H1 (cell line): ENCODE data around the gene ABCB10. TPM values are rescaled to one million over a fixed set of nuclear protein-coding genes. Genes with fewer than 3 reads are reported as not detected.

Source experiments
- SIN3A ChIP-seq, 2 experiments: IDR thresholded peaks in 1 of 2; conservative IDR thresholded peaks in 1 of 2; 2 replicates each; pipeline ENCODE4 v1.6.1; 2011 to 2012; ENCODE audit warnings: low read length in 2 of 2, improper control_type of control experiment in 1 of 2, low read depth in 1 of 2, mild to moderate bottlenecking in 1 of 2
- SP1 ChIP-seq: IDR thresholded peaks from 2 replicates; pipeline ENCODE4 v1.6.1; 2011; ENCODE audit warnings: low read depth, low read length
- SRF ChIP-seq: IDR thresholded peaks from 2 replicates; pipeline ENCODE4 v1.6.1; 2011; ENCODE audit warnings: mild to moderate bottlenecking, low read depth, low read length, moderate library complexity
- polyA plus RNA-seq, 7 experiments: library from polyadenylated mRNA; depleted of rRNA in 3 of 7; stranded (reverse) in 5 of 7; unstranded in 2 of 7; fragments of >200 nt in 5 of 7; fragments of 200-250 nt in 2 of 7; gene quantifications; 1 replicate in 5 of 7; 2 replicates in 1 of 7; 4 replicates in 1 of 7; pipeline versions ENCODE4 v1.2.1 to v1.2.3, GENCODE V29; 2011 to 2013; ENCODE audit warnings: missing spikeins in 2 of 7, mixed read lengths in 2 of 7
- total RNA-seq: library from RNA; stranded (reverse); fragmentation: NEBNext Ultra II Directional; extraction: Animal tissue kit (Norgen Biotek cat#: 25700); gene quantifications from 2 replicates; pipeline ENCODE4 v1.2.1, GENCODE V29; 2021

ABCB10 gene
- total and polyA plus RNA-seq, 2 of the 8 experiments (the other 6 are each of a cell fraction or from before 2014, with no cell fraction given): 3.6 to 11.9 TPM

GRCh38 chr1:229506633-229507032 is 51.9 kb downstream of the ABCB10 start (continued):
- no peak for TF ChIP-seq SIN3A (conservative IDR thresholded peaks at IDR 0.05 in 1 of 2, IDR thresholded peaks at IDR 0.05 in 1 of 2; ENCODE audit: low read depth in 1 of 2, low read length in 2 of 2)
- TF ChIP-seq SRF: no peak
- no peak for TF ChIP-seq SP1
